Measurements from ENCODE around the gene ATXN1.

ATXN1 gene

GRCh38 chr6:16320533-16321340 lies 440.5 kb downstream of the ATXN1 start:
- Histone ChIP-seq H3K79me2 (ENCODE audit: control insufficient read depth, low read length) (no peaks in the 10 kb centered on the region), H3K4me1 (ENCODE audit: control insufficient read depth, low read length) (peaks cover 42% of the 10 kb centered on the region), H3K27ac (ENCODE audit: low read depth, low read length) (no peak overlapping the region), H4K20me1 (ENCODE audit: control insufficient read depth, insufficient read depth, low read depth, low read length) (no peaks in the 10 kb centered on the region), H3K4me3 (ENCODE audit: low read length) (peak overlapping the region; percentile 39; the same call in 1 of the 2 replicates), H3K9me2 (replicated peaks; ENCODE audit: control insufficient read depth, low read length) (no peaks in the 10 kb centered on the region), H3K36me3 (ENCODE audit: control insufficient read depth, low read length) (no peaks in the 10 kb centered on the region), H3K9me3 (ENCODE audit: control insufficient read depth, insufficient read depth, low read length) (no peaks in the 10 kb centered on the region), H3F3A (ENCODE audit: control insufficient read depth, insufficient read depth) (no peaks in the 10 kb centered on the region), H3K4me2 (ENCODE audit: low read length) (peak overlapping the region; percentile 54; the same call in 1 of the 2 replicates), H3K27me3 (ENCODE audit: control insufficient read depth, low read length) (no peaks in the 10 kb centered on the region)
- TF ChIP-seq EZH2phosphoT487 (IDR thresholded peaks at IDR 0.05; ENCODE audit: borderline replicate concordance, low read length) (no peak), CTCF (IDR thresholded peaks at IDR 0.05; ENCODE audit: low read depth, low read length, poor library complexity, severe bottlenecking) (no peak)

GRCh38 chr6:16319813-16320532 lies 441.3 kb downstream of the ATXN1 start:
- Histone ChIP-seq H3K27ac (ENCODE audit: low read depth, low read length) (no peak overlapping the region), H3K36me3 (ENCODE audit: control insufficient read depth, low read length) (no peaks in the 10 kb centered on the region), H4K20me1 (ENCODE audit: control insufficient read depth, insufficient read depth, low read depth, low read length) (no peaks in the 10 kb centered on the region), H3F3A (ENCODE audit: control insufficient read depth, insufficient read depth) (no peaks in the 10 kb centered on the region), H3K27me3 (ENCODE audit: control insufficient read depth, low read length) (no peaks in the 10 kb centered on the region), H3K9me2 (replicated peaks; ENCODE audit: control insufficient read depth, low read length) (no peaks in the 10 kb centered on the region), H3K4me1 (ENCODE audit: control insufficient read depth, low read length) (peaks cover 42% of the 10 kb centered on the region), H3K4me3 (ENCODE audit: low read length) (peak overlapping the region; percentile 39), H3K4me2 (ENCODE audit: low read length) (peak overlapping the region; percentile 54), H3K79me2 (ENCODE audit: control insufficient read depth, low read length) (no peaks in the 10 kb centered on the region), H3K9me3 (ENCODE audit: control insufficient read depth, insufficient read depth, low read length) (no peaks in the 10 kb centered on the region)
- no peak for TF ChIP-seq EZH2phosphoT487 (IDR thresholded peaks at IDR 0.05; ENCODE audit: borderline replicate concordance, low read length)
- no peak for TF ChIP-seq CTCF (IDR thresholded peaks at IDR 0.05; ENCODE audit: low read depth, low read length, poor library complexity, severe bottlenecking)

GRCh38 chr6:16318953-16319720 lies 442.1 kb downstream of the ATXN1 start:
- Histone ChIP-seq H4K20me1 (ENCODE audit: control insufficient read depth, insufficient read depth, low read depth, low read length) (no peaks in the 10 kb centered on the region), H3K9me3 (ENCODE audit: control insufficient read depth, insufficient read depth, low read length) (no peaks in the 10 kb centered on the region), H3K36me3 (ENCODE audit: control insufficient read depth, low read length) (no peaks in the 10 kb centered on the region), H3F3A (ENCODE audit: control insufficient read depth, insufficient read depth) (no peaks in the 10 kb centered on the region), H3K27ac (ENCODE audit: low read depth, low read length) (no peak overlapping the region), H3K27me3 (ENCODE audit: control insufficient read depth, low read length) (no peaks in the 10 kb centered on the region), H3K9me2 (replicated peaks; ENCODE audit: control insufficient read depth, low read length) (no peaks in the 10 kb centered on the region), H3K4me3 (ENCODE audit: low read length) (no peak overlapping the region; the same call in 1 of the 2 replicates), H3K4me2 (ENCODE audit: low read length) (peak overlapping the region; percentile 54), H3K4me1 (ENCODE audit: control insufficient read depth, low read length) (peaks cover 42% of the 10 kb centered on the region), H3K79me2 (ENCODE audit: control insufficient read depth, low read length) (no peaks in the 10 kb centered on the region)
- TF ChIP-seq CTCF (IDR thresholded peaks at IDR 0.05; ENCODE audit: low read depth, low read length, poor library complexity, severe bottlenecking) (no peak), EZH2phosphoT487 (IDR thresholded peaks at IDR 0.05; ENCODE audit: borderline replicate concordance, low read length) (no peak)
